Measurements from ENCODE around the gene AGR2.
"Not testable (repeated sequence)": the region's sequence is repeated elsewhere in the genome, so short reads cannot be mapped to it uniquely, and the experiment has no call there.

Gene AGR2

DNA sequence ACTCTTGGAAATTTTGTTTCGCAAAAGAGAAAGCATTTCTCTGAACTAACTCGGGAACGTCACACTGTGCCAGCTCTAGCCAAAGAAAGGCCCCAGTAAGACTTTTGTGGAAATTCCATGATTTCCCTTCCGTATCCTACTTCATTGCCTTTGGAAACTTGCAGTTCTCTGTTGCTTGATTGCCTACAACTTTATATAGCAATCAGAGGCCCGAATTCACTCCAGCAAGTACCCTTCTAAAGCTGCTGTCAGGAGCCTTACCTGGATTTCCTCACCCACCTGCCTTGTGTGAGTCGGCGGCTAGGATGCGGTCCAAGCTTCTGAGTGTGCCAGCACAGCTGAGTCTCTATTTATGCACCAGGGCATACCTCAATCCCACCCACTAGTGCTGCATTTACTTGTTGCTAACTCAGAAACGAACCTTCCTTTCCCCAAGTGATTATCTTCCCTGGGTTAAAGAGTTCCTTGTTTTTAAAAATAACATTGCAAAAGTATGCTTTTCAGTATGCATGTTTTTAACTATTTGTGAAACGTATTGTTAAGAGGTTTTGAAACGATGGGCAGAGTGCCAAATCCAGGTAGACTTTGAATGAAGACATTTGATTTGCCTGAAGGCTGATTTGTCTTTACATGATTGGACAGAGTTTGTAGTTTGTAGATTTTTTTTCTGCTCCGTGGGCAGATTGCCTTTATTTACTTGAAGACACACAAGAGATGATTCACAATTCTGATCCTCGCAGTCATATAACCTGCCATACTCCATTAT lies at the start of gene AGR2:
AGR2 (minus strand) TSS at position 326 of the 766 bp plus-strand sequence. CDS start 3,203 bp downstream, outside the sequence.
- no peak within 1 kb of the TSS for H3K4me3 ChIP-seq (ENCODE audit: low read depth, low read length)
- H3K36me3 ChIP-seq (ENCODE audit: control insufficient read depth, insufficient read depth, low read length), result no peaks in the 10 kb centered on the region
- H3K9me3 ChIP-seq (ENCODE audit: control insufficient read depth, insufficient read depth, low read length), result no peaks in the 10 kb centered on the region
- no peaks in the 10 kb centered on the region for H3K27me3 ChIP-seq (ENCODE audit: control insufficient read depth, insufficient read depth, low read length)
- no peak within 1 kb of the TSS for H3K9ac ChIP-seq (ENCODE audit: low read depth, low read length)
- no peaks in the 10 kb centered on the region for H3K4me1 ChIP-seq (ENCODE audit: control insufficient read depth, insufficient read depth, low read length)

DNA sequence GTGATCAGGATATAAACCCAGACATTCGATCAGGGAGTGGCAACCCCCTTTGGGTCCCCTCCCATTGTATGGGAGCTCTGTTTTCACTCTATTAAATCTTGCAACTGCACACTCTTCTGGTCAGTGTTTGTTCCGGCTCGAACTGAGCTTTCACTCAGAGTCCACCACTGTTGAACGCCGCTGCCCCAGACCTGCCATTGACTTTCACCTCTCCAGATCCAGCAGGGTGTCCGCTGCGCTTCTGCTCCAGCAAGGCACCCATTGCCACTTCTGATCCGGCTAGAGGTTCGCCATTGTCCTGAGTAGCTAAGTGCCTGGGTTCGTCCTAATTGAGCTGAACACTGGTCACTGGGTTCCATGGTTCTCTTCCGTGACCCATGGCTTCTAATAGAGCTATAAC lies 48.4 kb upstream of the AGR2 start:
- H3K4me1 ChIP-seq (ENCODE audit: control insufficient read depth, insufficient read depth, low read length); H3K36me3 ChIP-seq (ENCODE audit: control insufficient read depth, insufficient read depth, low read length); H3K9ac ChIP-seq (ENCODE audit: low read depth, low read length); H3K4me3 ChIP-seq (ENCODE audit: low read depth, low read length); H3K27me3 ChIP-seq (ENCODE audit: control insufficient read depth, insufficient read depth, low read length); H3K9me3 ChIP-seq (ENCODE audit: control insufficient read depth, insufficient read depth, low read length): not testable (repeated sequence)

DNA sequence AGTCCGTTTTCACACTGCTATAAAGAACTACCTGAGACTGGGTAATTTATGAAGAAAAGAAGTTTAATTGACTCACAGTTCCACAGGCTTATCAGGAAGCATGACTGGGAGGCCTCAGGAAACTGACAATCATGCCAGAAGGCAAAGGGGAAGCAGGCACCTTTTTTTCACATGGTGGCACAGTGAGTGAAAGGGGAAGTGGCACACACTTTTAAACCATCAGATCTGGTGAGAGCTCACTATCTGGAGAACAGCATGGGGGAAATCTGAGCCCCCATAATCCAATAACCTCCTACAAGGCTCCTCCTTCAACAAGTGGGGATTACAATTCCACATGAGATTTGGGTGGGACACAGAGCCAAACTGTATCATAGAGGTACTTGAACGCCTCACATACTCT lies 47.0 kb upstream of the AGR2 start:
- H3K9ac ChIP-seq (ENCODE audit: low read depth, low read length), result no peak overlapping the region
- H3K4me1 ChIP-seq (ENCODE audit: control insufficient read depth, insufficient read depth, low read length), result no peaks in the 10 kb centered on the region
- no peak overlapping the region for H3K4me3 ChIP-seq (ENCODE audit: low read depth, low read length)
- H3K9me3 ChIP-seq (ENCODE audit: control insufficient read depth, insufficient read depth, low read length), result no peaks in the 10 kb centered on the region
- H3K36me3 ChIP-seq (ENCODE audit: control insufficient read depth, insufficient read depth, low read length), result no peaks in the 10 kb centered on the region
- no peaks in the 10 kb centered on the region for H3K27me3 ChIP-seq (ENCODE audit: control insufficient read depth, insufficient read depth, low read length)

DNA sequence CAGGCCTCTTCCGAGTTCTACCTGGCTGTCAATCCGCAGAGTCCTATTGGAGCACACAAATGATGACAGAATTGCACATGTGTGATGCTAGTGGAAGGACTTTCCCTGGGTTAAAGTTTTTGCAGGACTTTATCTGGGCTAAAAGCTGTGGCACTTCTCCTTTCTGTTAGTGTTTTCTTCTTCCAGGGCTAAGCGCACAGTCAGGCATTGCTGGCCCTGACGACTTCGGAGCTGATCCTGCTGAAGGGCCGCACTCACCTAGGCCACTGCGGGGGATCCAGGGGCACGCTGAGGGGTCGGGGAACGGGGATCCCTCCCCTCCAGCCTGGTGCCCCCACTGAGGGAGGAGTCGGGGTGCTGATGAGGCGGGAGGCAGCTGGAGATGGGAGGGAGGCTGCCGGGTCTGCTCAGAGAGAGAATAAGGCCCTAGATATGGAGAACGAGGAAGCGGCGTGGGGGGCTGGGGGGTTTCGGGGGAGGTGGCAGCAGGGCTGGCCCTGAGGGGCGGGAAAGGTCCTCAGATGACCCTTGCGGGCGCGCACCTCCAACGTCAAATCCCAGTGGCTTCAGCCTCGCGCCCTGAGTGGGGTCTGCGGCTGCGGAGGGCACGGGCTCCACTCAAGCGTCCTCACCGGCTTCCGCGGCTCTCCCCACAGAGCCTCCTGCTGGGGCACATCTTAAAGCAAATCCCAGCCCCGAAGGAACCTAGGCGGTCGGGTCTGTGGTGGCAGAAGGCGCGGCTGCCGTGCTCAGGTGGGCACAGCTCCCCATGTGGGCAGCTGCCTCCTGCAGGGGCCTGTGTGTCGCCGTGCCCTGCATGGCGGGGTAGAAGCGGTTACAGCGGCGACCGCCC lies 46.0 kb upstream of the AGR2 start:
- Histone ChIP-seq H3K4me1 (ENCODE audit: control insufficient read depth, insufficient read depth, low read length) (no peaks in the 10 kb centered on the region), H3K36me3 (ENCODE audit: control insufficient read depth, insufficient read depth, low read length) (no peaks in the 10 kb centered on the region), H3K27me3 (ENCODE audit: control insufficient read depth, insufficient read depth, low read length) (no peaks in the 10 kb centered on the region), H3K9ac (ENCODE audit: low read depth, low read length) (no peak overlapping the region), H3K4me3 (ENCODE audit: low read depth, low read length) (no peak overlapping the region), H3K9me3 (ENCODE audit: control insufficient read depth, insufficient read depth, low read length) (no peaks in the 10 kb centered on the region)

DNA sequence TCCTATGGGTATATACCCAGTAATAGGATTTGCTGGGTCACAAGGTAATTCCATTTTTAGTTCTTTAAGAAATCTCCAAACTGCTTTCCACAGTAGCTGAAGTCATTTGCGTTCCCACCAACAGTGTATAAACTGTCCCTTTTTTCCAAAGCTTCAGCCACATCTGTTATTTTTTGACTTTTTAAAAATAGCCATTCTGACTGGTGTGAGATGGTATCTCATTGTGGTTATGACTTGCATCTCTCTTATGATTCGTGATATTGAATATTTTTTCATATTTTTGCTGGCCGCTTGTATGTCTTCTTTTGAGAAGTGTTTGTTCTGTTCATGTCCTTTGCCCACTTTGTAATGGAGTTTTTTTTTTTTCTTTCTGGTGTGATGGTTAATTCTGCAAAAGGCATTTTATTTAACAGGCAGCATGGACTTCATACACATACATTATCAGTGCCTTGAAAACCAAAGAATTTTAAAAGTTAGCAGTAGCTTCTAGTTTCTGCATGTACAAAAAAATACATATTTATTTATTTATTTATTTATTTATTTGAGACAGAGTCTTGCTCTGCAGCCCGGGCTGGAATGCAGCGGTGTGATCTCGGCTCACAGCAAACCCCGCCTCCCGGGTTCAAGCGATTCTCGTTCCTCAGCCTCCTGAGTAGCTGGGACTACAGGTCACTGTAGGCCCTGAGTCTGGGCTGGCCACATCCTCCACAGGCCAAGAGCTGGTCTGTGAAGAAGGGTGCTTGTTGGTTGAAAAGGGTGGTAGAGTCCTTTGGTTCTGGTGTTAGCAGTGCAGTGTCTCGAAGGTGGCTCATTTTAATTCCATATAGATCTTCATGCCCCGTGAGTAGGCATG lies 44.7 kb upstream of the AGR2 start:
- H3K9ac ChIP-seq (ENCODE audit: low read depth, low read length), result no peak overlapping the region
- H3K27me3 ChIP-seq (ENCODE audit: control insufficient read depth, insufficient read depth, low read length), result no peaks in the 10 kb centered on the region

DNA sequence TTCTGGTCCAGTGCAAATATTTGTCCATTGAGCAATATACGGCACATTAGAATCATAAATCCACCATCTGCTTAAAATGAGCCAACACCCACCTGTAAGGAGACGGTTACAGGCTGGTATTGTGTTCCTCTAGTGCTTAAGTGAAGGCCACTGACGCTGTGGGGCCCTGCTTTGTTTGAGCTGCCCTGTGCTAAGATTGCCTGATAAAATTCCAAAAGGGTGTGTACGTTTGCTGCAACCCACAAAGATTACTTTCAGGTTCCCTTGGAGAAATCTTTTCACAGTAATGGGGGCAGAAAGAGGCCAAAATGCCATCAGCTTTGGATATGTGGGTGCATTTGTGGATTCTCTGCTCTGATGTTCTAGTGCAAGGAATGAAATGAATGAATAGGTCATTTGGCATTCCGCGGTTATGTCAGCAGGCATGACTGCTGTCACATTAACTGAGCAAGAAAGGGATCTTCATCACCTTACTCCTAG lies 42.6 kb upstream of the AGR2 start:
- H3K36me3 ChIP-seq (ENCODE audit: control insufficient read depth, insufficient read depth, low read length), result no peaks in the 10 kb centered on the region
- no peaks in the 10 kb centered on the region for H3K4me1 ChIP-seq (ENCODE audit: control insufficient read depth, insufficient read depth, low read length)
- H3K4me3 ChIP-seq (ENCODE audit: low read depth, low read length), result no peak overlapping the region
- no peaks in the 10 kb centered on the region for H3K9me3 ChIP-seq (ENCODE audit: control insufficient read depth, insufficient read depth, low read length)
- H3K27me3 ChIP-seq (ENCODE audit: control insufficient read depth, insufficient read depth, low read length), result no peaks in the 10 kb centered on the region
- no peak overlapping the region for H3K9ac ChIP-seq (ENCODE audit: low read depth, low read length)

More for the DNA sequence above, 44.7 kb upstream of the AGR2 start:
- no peaks in the 10 kb centered on the region for H3K9me3 ChIP-seq (ENCODE audit: control insufficient read depth, insufficient read depth, low read length)
- no peak overlapping the region for H3K4me3 ChIP-seq (ENCODE audit: low read depth, low read length)
- no peaks in the 10 kb centered on the region for H3K36me3 ChIP-seq (ENCODE audit: control insufficient read depth, insufficient read depth, low read length)
- H3K4me1 ChIP-seq (ENCODE audit: control insufficient read depth, insufficient read depth, low read length), result no peaks in the 10 kb centered on the region

DNA sequence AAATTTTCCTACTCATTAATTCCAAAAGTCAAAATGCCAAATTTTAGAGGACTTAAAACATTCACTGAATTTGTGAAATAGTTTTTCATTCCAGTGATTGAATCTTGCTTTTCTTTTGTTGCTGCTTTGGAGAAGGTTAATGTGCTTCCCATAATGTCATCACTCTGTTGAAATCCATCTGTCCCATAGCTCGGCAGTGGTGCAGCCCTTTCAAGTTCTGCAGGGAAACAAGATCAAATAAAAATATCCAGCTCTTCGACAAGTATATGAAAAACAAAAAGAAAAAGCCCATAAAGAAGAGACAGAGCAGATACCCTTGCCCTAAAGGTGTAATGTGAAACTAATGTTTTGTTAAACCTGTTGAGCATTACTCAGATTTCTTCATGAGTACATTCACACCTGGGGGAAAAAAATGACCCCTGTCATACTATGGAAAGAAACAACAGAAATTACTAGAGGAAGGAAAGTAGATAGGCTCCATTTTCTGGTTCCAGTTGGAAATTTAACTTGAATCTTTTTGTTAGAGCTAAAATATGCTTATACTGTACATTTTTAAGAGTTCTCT lies 41.9 kb upstream of the AGR2 start:
- Histone ChIP-seq H3K4me1 (ENCODE audit: control insufficient read depth, insufficient read depth, low read length) (no peaks in the 10 kb centered on the region), H3K27me3 (ENCODE audit: control insufficient read depth, insufficient read depth, low read length) (no peaks in the 10 kb centered on the region), H3K36me3 (ENCODE audit: control insufficient read depth, insufficient read depth, low read length) (no peaks in the 10 kb centered on the region), H3K9ac (ENCODE audit: low read depth, low read length) (no peak overlapping the region), H3K9me3 (ENCODE audit: control insufficient read depth, insufficient read depth, low read length) (no peaks in the 10 kb centered on the region), H3K4me3 (ENCODE audit: low read depth, low read length) (no peak overlapping the region)

DNA sequence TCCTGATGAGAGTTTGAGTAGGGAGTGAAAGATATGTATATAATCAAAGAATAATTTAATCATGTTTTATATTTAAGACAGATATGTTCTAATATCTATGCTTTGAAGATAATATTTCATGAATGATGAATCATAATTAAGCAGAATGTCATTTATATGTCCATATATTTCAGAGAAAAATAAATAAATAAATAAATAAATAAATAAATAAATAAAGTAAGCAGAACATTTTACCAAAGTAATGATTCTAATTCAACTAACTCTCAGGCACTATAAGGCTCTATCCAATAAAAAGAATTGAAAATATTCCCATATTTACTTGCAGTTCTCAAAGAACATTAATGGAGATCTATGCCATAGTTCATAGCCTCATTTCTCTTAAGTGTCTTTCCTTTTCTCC lies 40.9 kb upstream of the AGR2 start:
- H3K4me1 ChIP-seq (ENCODE audit: control insufficient read depth, insufficient read depth, low read length), result no peaks in the 10 kb centered on the region
- H3K27me3 ChIP-seq (ENCODE audit: control insufficient read depth, insufficient read depth, low read length), result no peaks in the 10 kb centered on the region
- no peaks in the 10 kb centered on the region for H3K36me3 ChIP-seq (ENCODE audit: control insufficient read depth, insufficient read depth, low read length)
- H3K9ac ChIP-seq (ENCODE audit: low read depth, low read length), result no peak overlapping the region
- H3K9me3 ChIP-seq (ENCODE audit: control insufficient read depth, insufficient read depth, low read length), result no peaks in the 10 kb centered on the region
- no peak overlapping the region for H3K4me3 ChIP-seq (ENCODE audit: low read depth, low read length)

DNA sequence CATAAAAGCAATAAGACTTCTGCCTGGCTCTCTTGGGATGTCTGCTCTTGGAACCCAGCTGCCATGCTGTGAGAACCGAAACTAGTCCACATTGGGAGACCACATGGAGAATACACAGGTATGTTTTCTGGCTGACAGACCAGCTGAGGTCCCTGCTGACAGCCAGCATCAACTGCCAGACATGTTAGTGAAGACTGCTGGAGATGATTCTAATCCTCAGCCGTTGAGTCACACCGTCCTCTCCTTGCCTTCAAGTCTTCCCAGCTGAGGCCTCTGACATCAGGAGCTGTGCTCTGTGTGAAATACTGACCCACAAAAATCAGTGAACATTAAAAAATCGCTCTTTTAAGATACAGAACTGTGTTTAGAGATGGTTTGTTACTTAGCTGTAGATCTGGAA lies 36.9 kb upstream of the AGR2 start:
- H3K4me1 ChIP-seq (ENCODE audit: control insufficient read depth, insufficient read depth, low read length), result no peaks in the 10 kb centered on the region
- H3K4me3 ChIP-seq (ENCODE audit: low read depth, low read length), result no peak overlapping the region
- H3K36me3 ChIP-seq (ENCODE audit: control insufficient read depth, insufficient read depth, low read length), result no peaks in the 10 kb centered on the region

DNA sequence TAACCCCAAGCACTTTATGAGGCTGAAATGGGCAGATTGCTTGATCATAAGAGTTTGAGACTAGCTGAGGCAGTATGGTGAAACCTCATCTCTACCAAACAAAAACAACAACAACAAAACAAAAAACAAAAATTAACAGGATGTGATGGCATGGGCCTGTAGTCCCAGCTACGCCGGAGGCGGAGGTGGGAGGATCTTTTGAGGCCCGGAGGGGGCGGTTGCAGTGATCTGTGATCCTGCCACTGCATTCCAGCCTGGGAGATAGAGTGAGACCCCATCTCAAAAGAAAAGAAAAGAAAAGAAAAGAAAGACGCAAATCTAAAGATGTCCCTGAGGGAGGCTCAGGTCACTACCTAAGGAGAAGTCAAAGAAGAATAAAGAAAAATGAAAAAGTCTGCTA lies 35.3 kb upstream of the AGR2 start:
- no peaks in the 10 kb centered on the region for H3K36me3 ChIP-seq (ENCODE audit: control insufficient read depth, insufficient read depth, low read length)
- no peak overlapping the region for H3K9ac ChIP-seq (ENCODE audit: low read depth, low read length)
- no peaks in the 10 kb centered on the region for H3K27me3 ChIP-seq (ENCODE audit: control insufficient read depth, insufficient read depth, low read length)
- no peaks in the 10 kb centered on the region for H3K4me1 ChIP-seq (ENCODE audit: control insufficient read depth, insufficient read depth, low read length)
- H3K9me3 ChIP-seq (ENCODE audit: control insufficient read depth, insufficient read depth, low read length), result no peaks in the 10 kb centered on the region
- H3K4me3 ChIP-seq (ENCODE audit: low read depth, low read length), result no peak overlapping the region

More for the DNA sequence above, 36.9 kb upstream of the AGR2 start:
- Histone ChIP-seq H3K27me3 (ENCODE audit: control insufficient read depth, insufficient read depth, low read length) (no peaks in the 10 kb centered on the region), H3K9ac (ENCODE audit: low read depth, low read length) (no peak overlapping the region), H3K9me3 (ENCODE audit: control insufficient read depth, insufficient read depth, low read length) (no peaks in the 10 kb centered on the region)

DNA sequence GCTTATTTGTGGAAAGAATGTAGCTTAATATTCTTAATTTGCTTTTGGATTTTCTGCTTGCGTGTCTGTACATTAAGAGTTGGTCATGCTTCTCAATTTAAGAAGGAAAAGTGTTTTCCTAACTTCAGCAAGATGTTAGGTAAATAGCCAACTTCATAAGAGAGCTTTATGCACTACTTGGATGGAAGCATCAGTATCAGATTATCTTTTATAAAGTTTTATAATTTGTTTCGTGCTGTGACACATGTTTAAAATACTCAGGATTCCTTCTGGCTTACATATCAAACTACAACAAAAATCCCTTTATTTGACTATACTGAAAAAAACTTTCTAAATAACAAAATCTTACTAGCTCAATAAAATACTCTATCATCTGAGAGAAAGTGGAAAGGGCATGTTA lies 34.8 kb upstream of the AGR2 start:
- Histone ChIP-seq H3K27me3 (ENCODE audit: control insufficient read depth, insufficient read depth, low read length) (no peaks in the 10 kb centered on the region), H3K9ac (ENCODE audit: low read depth, low read length) (no peak overlapping the region), H3K9me3 (ENCODE audit: control insufficient read depth, insufficient read depth, low read length) (no peaks in the 10 kb centered on the region), H3K4me3 (ENCODE audit: low read depth, low read length) (no peak overlapping the region), H3K4me1 (ENCODE audit: control insufficient read depth, insufficient read depth, low read length) (no peaks in the 10 kb centered on the region), H3K36me3 (ENCODE audit: control insufficient read depth, insufficient read depth, low read length) (no peaks in the 10 kb centered on the region)
